Peyer's patch (tissue), 4 donors: ENCODE data around the gene SERGEF. TPM values are rescaled to one million over a fixed set of nuclear protein-coding genes. Genes with fewer than 3 reads are reported as not detected.

Source experiments
- DNase-seq, 3 donors: peaks; one replicate each; pipeline ENCODE4 v3.0.0-alpha.2; 2017 to 2019
- H3K27ac ChIP-seq, 4 donors: fragments of 200-600 bp; sonication (generic); one replicate each; pipeline ENCODE4 v1.5.1; 2016 to 2019
- H3K27me3 ChIP-seq, 2 donors: fragments of 200-600 bp; sonication (generic); one replicate each; pipeline ENCODE4 v1.5.1; 2019
- H3K36me3 ChIP-seq, 3 donors: fragments of 200-600 bp; sonication (generic); one replicate each; pipeline ENCODE4 v1.5.1; 2016 to 2019
- H3K4me1 ChIP-seq, 4 donors: fragments of 200-600 bp; sonication (generic); one replicate each; pipeline ENCODE4 v1.5.1; 2016 to 2019
- H3K4me3 ChIP-seq, 4 donors: fragments of 200-600 bp; sonication (generic); 1 replicate in 3 of 4; 2 replicates in 1 of 4; pipeline ENCODE4 v1.5.1; 2016 to 2019; ENCODE audit warnings: mild to moderate bottlenecking in 1 of 4
- H3K9me3 ChIP-seq, 4 donors: fragments of 200-600 bp; sonication (generic); one replicate each; pipeline ENCODE4 v1.5.1; 2016 to 2019; ENCODE audit warnings: mild to moderate bottlenecking in 1 of 4
- CTCF ChIP-seq, 6 experiments: fragments of 450-650 bp in 4 of 6; fragments of 200-600 bp in 2 of 6; sonication (generic) in 1 of 6; IDR thresholded peaks; one replicate each; pipeline ENCODE4 v1.5.1; 2017 to 2019; ENCODE audit warnings: antibody characterized with exemption in 6 of 6, mild to moderate bottlenecking in 3 of 6, moderate library complexity in 1 of 6
- POLR2A ChIP-seq, 2 donors: fragments of 450-650 bp; IDR thresholded peaks; one replicate each; pipeline ENCODE4 v1.5.1; 2017; ENCODE audit warnings: antibody characterized with exemption in 2 of 2, mild to moderate bottlenecking in 2 of 2, moderate library complexity in 2 of 2
- total RNA-seq, 4 donors: library from RNA; depleted of rRNA; stranded (reverse); fragments of >200 nt; gene quantifications; one replicate each; pipeline ENCODE4 v1.1.0, GENCODE V29; 2016

Gene SERGEF
- total RNA-seq, 4 donors from 2014 or later: 19.4 to 40.4 (median 27.7) TPM

GRCh38 chr11:17813391-17814059, 199.3 kb downstream of the SERGEF start:
- Histone ChIP-seq H3K4me1 (peaks cover 0 to 9% (median 0%) of the 10 kb centered on the region in 4 donors), H3K9me3 (no peaks in the 10 kb centered on the region), H3K27me3 (no peaks in the 10 kb centered on the region), H3K4me3 (no peak overlapping the region), H3K27ac (no peak overlapping the region), H3K36me3 (no peaks in the 10 kb centered on the region)
- no peak for TF ChIP-seq POLR2A (IDR thresholded peaks at IDR 0.05)
- TF ChIP-seq CTCF (IDR thresholded peaks at IDR 0.05): no peak
- no peak for DNase-seq

GRCh38 chr11:17812865-17813187, 200.0 kb downstream of the SERGEF start:
- H3K9me3 ChIP-seq: no peaks in the 10 kb centered on the region
- peaks cover 0 to 9% (median 0%) of the 10 kb centered on the region in 4 donors for H3K4me1 ChIP-seq
- no peak for DNase-seq
- H3K36me3 ChIP-seq: no peaks in the 10 kb centered on the region
- no peak overlapping the region for H3K4me3 ChIP-seq
- H3K27me3 ChIP-seq: no peaks in the 10 kb centered on the region
- TF ChIP-seq CTCF (IDR thresholded peaks at IDR 0.05): no peak
- no peak for TF ChIP-seq POLR2A (IDR thresholded peaks at IDR 0.05)
- H3K27ac ChIP-seq: no peak overlapping the region

GRCh38 chr11:17812091-17812864, 200.6 kb downstream of the SERGEF start:
- Histone ChIP-seq H3K27me3 (no peaks in the 10 kb centered on the region), H3K4me1 (peaks cover 0 to 9% (median 0%) of the 10 kb centered on the region in 4 donors), H3K9me3 (no peaks in the 10 kb centered on the region), H3K4me3 (no peak overlapping the region), H3K36me3 (no peaks in the 10 kb centered on the region), H3K27ac (no peak overlapping the region)
- no peak for DNase-seq
- TF ChIP-seq CTCF (IDR thresholded peaks at IDR 0.05) (no peak), POLR2A (IDR thresholded peaks at IDR 0.05) (no peak)

- DNase-seq: no peak
- Histone ChIP-seq H3K4me1 (peaks cover 0 to 9% (median 0%) of the 10 kb centered on the region in 4 donors), H3K27ac (no peak overlapping the region)
Measured at GRCh38 chr11:17811352-17811751, 201.5 kb downstream of the SERGEF start.

GRCh38 chr11:17810746-17811145, 202.1 kb downstream of the SERGEF start:
- TF ChIP-seq POLR2A (IDR thresholded peaks at IDR 0.05): no peak
- TF ChIP-seq CTCF (IDR thresholded peaks at IDR 0.05): no peak
- H3K4me1 ChIP-seq: peaks cover 0 to 9% (median 0%) of the 10 kb centered on the region in 4 donors
- no peaks in the 10 kb centered on the region for H3K9me3 ChIP-seq
- H3K36me3 ChIP-seq: no peaks in the 10 kb centered on the region
- DNase-seq: no peak
- H3K27me3 ChIP-seq: no peaks in the 10 kb centered on the region
- H3K27ac ChIP-seq: no peak overlapping the region
- H3K4me3 ChIP-seq: no peak overlapping the region

More at GRCh38 chr11:17811352-17811751, 201.5 kb downstream of the SERGEF start:
- no peak for TF ChIP-seq CTCF (IDR thresholded peaks at IDR 0.05)
- TF ChIP-seq POLR2A (IDR thresholded peaks at IDR 0.05): no peak
- H3K9me3 ChIP-seq: no peaks in the 10 kb centered on the region
- no peak overlapping the region for H3K4me3 ChIP-seq
- no peaks in the 10 kb centered on the region for H3K36me3 ChIP-seq
- no peaks in the 10 kb centered on the region for H3K27me3 ChIP-seq
